Panc1 (cell line): ENCODE results near the gene STK31. TPM values are rescaled to one million over a fixed set of nuclear protein-coding genes. Genes with fewer than 3 reads are reported as not detected.

ENCODE experiments used
- ATAC-seq: fragments of 200-7000 bp; cut with Tn5 transposase; 2 replicates; pipeline ENCODE4 v1.9.1; 2020; ENCODE audit warnings: mild to moderate bottlenecking, moderate library complexity
- BruUV-seq: library from RNA; stranded (reverse); fragments of 400-500 nt; replicated peaks from 2 replicates; lab custom pipeline; 2021; lab: Mats Ljungman, UMichigan
- CTCF ChIA-PET: fragments of 300-600 bp; sonication (Branson Sonifier 250); formaldehyde crosslinking; loops from one replicate; lab custom pipeline; 2022; ENCODE audit warnings: antibody characterized with exemption; lab: Charles Lee
- POLR2A ChIA-PET: fragments of 300-600 bp; sonication (Branson Sonifier 250); formaldehyde crosslinking; loops from one replicate; lab custom pipeline; 2022; ENCODE audit warnings: antibody characterized with exemption; lab: Charles Lee
- DNase-seq: peaks from one replicate; pipeline ENCODE4 v3.0.0-alpha.2; 2010; ENCODE audit warnings: low read depth, low spot score
- H3K27ac ChIP-seq: 2 replicates; pipeline ENCODE4 v1.5.1; 2011; ENCODE audit warnings: mild to moderate bottlenecking, low read length, inconsistent platforms
- H3K27me3 ChIP-seq: fragments of 200-500 bp; sonication (Bioruptor generic); 2 replicates; pipeline ENCODE4 v1.6.0; 2014; ENCODE audit warnings: low read length, inconsistent platforms; ENCODE audit not compliant: control insufficient read depth, insufficient read depth
- H3K36me3 ChIP-seq: fragments of 200-500 bp; sonication (Bioruptor generic); 2 replicates; pipeline ENCODE4 v1.5.1; 2014; ENCODE audit warnings: inconsistent platforms, mild to moderate bottlenecking, low read length, moderate library complexity; ENCODE audit not compliant: control insufficient read depth, insufficient read depth
- H3K4me1 ChIP-seq: 2 replicates; pipeline ENCODE4 v1.5.1; 2011; ENCODE audit warnings: inconsistent platforms, mild to moderate bottlenecking, low read length, moderate library complexity; ENCODE audit not compliant: control insufficient read depth, insufficient read depth
- H3K4me3 ChIP-seq, 2 experiments: 2 replicates each; pipeline ENCODE4 v1.5.1; 2011 to 2012; ENCODE audit warnings: low read depth in 2 of 2, low read length in 2 of 2, mild to moderate bottlenecking in 2 of 2, inconsistent platforms in 1 of 2, moderate library complexity in 1 of 2
- H3K9me3 ChIP-seq: fragments of 200-500 bp; sonication (Bioruptor generic); 2 replicates; pipeline ENCODE4 v1.5.1; 2014; ENCODE audit warnings: low read depth, mild to moderate bottlenecking, inconsistent platforms, low read length, moderate library complexity; ENCODE audit not compliant: control insufficient read depth, insufficient read depth
- CTCF ChIP-seq: fragments of 450-650 bp; IDR thresholded peaks from 2 replicates; pipeline ENCODE4 v1.5.1; 2017; ENCODE audit warnings: mild to moderate bottlenecking
- POLR2AphosphoS5 ChIP-seq: IDR thresholded peaks from 2 replicates; pipeline ENCODE4 v1.6.1; 2012; ENCODE audit warnings: mild to moderate bottlenecking, low read depth, low read length, moderate library complexity
- REST ChIP-seq, 2 experiments: IDR thresholded peaks; 2 replicates each; pipeline ENCODE4 v1.6.1; 2011 to 2012; ENCODE audit warnings: low read depth in 2 of 2, control low read depth in 1 of 2, low read length in 1 of 2, mild to moderate bottlenecking in 1 of 2, moderate library complexity in 1 of 2; ENCODE audit not compliant: insufficient read depth in 1 of 2
- SIN3A ChIP-seq: IDR thresholded peaks from 2 replicates; pipeline ENCODE4 v1.6.1; 2012; ENCODE audit warnings: low read depth, mild to moderate bottlenecking, low read length, moderate library complexity, borderline replicate concordance; ENCODE audit not compliant: insufficient read depth
- TCF7L2 ChIP-seq: IDR thresholded peaks from 2 replicates; pipeline ENCODE4 v1.6.1; 2011; ENCODE audit warnings: mild to moderate bottlenecking, low read depth, low read length, inconsistent platforms
- in situ Hi-C: cut with HindIII; loops from 2 replicates; pipeline ENCODE4 v1.10.0; 2016; ENCODE audit warnings: low sequenced_read_pairs, low pct_unique_long_range_greater_than_20kb
- intact Hi-C: fragments of 100-400 bp; cut with micrococcal nuclease; formaldehyde crosslinking; loops from one replicate; pipeline ENCODE4 v1.10.0; 2022; ENCODE audit not compliant: unreplicated experiment
- total RNA-seq: library from RNA; stranded (reverse); gene quantifications from one replicate; pipeline ENCODE4 v1.2.1, GENCODE V29; 2021; ENCODE audit not compliant: unreplicated experiment

Gene STK31
- total RNA-seq, 1 experiment from 2014 or later = 1.0 TPM

- no peaks in the 10 kb centered on the region for H3K27me3 ChIP-seq
- ChIA-PET POLR2A (no interaction called here), CTCF (no interaction called here)
- no TSS peak for BruUV-seq
- no peak for DNase-seq
- H3K36me3 ChIP-seq = no peaks in the 10 kb centered on the region
- H3K27ac ChIP-seq = no peak overlapping the region
- H3K4me3 ChIP-seq = no peak overlapping the region
- no peaks in the 10 kb centered on the region for H3K9me3 ChIP-seq
- intact Hi-C loops (no loop called here), in situ Hi-C loops (no loop called here)
- H3K4me1 ChIP-seq = no peaks in the 10 kb centered on the region
- TF ChIP-seq SIN3A = no peak
- no peak for TF ChIP-seq POLR2AphosphoS5
- no peak for TF ChIP-seq CTCF
- TF ChIP-seq TCF7L2 = no peak
- TF ChIP-seq REST (IDR thresholded peaks at IDR 0.05; ENCODE audit: insufficient read depth in 1 of 2, low read depth in 2 of 2, low read length in 1 of 2) = no peak
- ATAC-seq = no peak
Observed at GRCh38 chr7:23787272-23787671, 77.3 kb downstream of the STK31 start.

- H3K4me3 ChIP-seq = no peak overlapping the region
- no peaks in the 10 kb centered on the region for H3K9me3 ChIP-seq
- ChIA-PET CTCF (no interaction called here), POLR2A (no interaction called here)
- DNase-seq (no peak), ATAC-seq (no peak)
- H3K27ac ChIP-seq = no peak overlapping the region
- in situ Hi-C loops = no loop called here
- no TSS peak for BruUV-seq
- H3K36me3 ChIP-seq = no peaks in the 10 kb centered on the region
- TF ChIP-seq POLR2AphosphoS5 (no peak), CTCF (no peak), SIN3A (no peak)
- H3K27me3 ChIP-seq = no peaks in the 10 kb centered on the region
- H3K4me1 ChIP-seq = no peaks in the 10 kb centered on the region
- intact Hi-C loops = no loop called here
Observed at GRCh38 chr7:23788843-23789242, 78.8 kb downstream of the STK31 start.
